Activated CD8-positive, alpha-beta memory T cell treated with anti-CD3 and anti-CD28 coated beads for 1 hour (primary cell): ENCODE data around the gene PPP2R2B.
A peak's percentile ranks its signal among the peaks of the same experiment; 100 is the strongest.
"Not testable (repeated sequence)": the region's sequence is repeated elsewhere in the genome, so short reads cannot be mapped to it uniquely, and the experiment has no call there.

ENCODE experiments used
- DNase-seq, 2 donors: peaks; one replicate each; pipeline ENCODE4 v3.0.0-alpha.2; 2020; ENCODE audit warnings: low read depth in 1 of 2; ENCODE audit errors: extremely low read depth in 1 of 2

Gene PPP2R2B

DNA sequence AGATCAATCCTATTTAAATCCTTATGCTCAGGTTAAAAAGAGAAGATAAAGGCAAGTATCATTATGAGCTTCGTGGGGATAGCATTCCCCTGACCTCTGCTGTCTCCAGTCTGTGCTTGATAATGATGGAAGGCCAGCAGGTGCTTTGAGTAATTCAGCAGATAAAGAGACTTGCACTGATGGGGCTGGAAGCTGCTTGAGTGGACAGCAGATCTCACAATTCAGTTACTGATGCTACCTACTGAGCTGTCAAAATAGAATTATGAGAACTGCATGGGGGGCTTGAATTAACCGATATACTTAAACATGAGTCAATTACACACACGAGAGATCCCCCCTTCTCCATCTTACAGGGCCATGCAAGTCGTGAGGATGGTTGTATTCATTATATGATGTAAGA is 254.9 kb downstream of the PPP2R2B start:
- no peak for DNase-seq

DNA sequence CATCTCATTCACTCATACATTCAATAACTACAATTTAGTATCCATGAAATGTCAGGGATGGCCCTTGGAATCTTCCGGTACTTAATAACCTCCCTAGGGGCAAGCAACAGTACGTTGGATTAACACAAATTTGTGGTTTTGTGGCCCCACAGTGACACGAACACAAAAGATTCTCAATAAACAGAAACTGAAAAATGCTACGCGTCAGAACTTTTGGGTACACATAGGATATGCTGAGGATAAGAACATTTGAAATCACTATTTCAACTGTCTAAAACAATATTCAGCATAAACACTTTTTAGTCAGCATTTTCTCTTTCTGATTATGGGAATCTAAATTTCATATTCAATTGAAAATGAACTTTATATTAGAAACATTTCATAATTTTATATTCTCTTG is 255.5 kb downstream of the PPP2R2B start:
- DNase-seq: no peak

- no peak for DNase-seq
Observed at GRCh38 chr5:146622391-146622790, 256.2 kb downstream of the PPP2R2B start.

DNA sequence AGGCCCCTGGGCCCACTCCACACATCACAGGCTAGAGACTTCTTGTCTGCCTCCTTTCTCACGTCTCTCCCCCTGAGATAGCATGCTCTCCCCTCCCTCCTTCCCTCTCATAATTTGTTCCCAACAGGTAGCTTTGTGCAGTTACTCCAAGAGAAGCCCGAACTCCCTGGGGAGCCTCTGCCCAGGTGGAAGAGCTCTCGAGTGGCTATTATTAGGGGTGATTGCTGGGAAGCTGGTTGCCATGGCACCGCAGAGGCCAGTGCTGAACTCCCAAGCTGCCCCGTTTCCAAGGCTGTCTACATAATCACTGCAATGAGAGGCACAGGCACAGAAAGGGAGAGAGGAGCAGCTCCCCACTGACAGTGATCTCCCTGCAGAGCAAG is 257.9 kb downstream of the PPP2R2B start:
- no peak for DNase-seq

- DNase-seq: no peak
Observed at GRCh38 chr5:146620031-146620668, 258.4 kb downstream of the PPP2R2B start.

DNA sequence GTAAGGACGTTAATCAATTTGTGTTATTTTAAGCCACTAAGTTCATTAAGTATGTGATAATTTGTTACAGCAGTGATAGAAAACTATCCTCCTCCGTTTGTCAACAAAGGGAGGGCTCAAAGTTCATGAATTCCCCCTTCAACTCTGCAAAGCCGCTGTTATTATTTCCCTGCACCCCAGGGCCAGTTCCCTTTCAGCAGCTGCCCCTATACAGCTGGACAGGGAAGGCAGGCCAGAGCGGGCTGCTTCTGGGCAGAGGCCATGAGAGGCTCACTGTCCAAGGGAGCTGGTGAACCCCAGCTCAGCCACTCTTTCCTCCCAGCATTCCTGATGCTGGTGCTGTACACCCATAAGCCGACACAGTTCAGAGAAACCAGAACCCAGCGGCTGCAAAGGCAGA is 260.1 kb downstream of the PPP2R2B start:
- no peak for DNase-seq

GRCh38 chr5:146609731-146610130 is 268.8 kb downstream of the PPP2R2B start:
- not testable (repeated sequence) for DNase-seq

DNA sequence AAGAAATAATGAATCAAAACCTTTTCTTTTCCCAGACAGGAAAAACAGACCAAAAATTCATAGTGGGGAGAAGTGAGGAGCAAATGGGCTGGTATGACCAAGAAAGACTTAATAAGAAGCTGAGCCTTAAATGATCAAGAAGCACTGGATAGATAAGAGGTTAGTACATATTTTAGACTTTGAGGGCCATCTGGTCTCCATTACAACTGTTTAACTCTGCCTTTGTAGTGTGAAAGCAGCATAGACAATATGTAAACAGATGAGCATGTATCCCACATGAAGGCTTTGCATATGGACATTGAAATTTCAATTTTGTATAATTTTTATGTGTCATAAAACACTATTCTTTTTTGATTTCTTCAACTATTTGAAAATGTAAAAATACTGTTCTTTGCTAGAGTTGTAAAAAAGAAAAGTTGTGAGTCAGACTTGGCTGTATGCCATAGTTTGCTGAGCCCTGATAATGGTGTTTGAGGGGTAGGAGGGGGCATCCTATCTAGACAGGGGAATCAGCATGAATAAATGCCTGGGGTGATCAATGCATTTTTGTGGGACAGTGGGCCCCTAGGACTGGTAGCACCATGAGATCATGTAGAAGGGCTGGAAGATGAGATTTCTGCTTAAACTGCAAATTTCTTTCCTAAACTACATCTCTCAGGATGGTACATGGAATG is 270.8 kb downstream of the PPP2R2B start:
- DNase-seq: no peak

DNA sequence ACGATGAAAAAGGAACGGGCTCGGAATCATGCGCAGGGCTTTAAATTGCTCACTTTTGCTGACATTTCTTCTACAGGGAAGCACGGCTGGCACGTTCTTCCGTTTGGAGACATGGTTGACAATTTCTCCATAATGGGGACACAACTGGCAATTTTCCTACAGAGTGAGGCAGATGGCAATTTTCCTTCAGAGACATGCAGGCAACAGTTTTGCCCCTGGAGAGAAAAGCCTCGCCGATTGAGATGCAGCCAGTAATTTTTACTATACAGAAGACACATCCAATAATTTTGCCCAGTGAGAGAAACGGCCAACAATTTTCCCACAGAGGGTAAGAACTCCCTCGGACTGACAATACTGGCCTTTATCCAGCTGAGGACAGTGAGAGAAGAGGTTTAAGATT is 271.7 kb downstream of the PPP2R2B start:
- DNase-seq: no peak

- no peak for DNase-seq
Observed at GRCh38 chr5:146600376-146600775, 278.2 kb downstream of the PPP2R2B start.

DNA sequence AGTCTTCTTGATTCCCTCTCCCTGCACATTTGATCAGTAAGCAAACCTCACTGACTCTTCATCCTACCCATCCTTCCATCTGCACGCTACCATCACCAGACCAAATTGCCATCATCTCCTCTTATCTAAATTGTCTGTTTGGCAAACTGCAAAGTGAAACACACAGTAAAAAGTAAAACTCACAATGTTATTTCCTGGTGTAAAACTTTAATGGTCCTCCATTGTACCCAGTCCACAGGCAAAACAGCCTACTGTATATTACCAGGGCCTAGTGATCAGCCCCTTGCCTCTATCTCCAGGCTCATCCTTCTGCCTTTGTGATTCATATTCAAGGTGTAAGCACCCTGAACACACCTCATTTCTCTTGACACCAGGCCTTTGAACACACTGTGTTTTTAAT is 279.3 kb downstream of the PPP2R2B start:
- no peak for DNase-seq

DNA sequence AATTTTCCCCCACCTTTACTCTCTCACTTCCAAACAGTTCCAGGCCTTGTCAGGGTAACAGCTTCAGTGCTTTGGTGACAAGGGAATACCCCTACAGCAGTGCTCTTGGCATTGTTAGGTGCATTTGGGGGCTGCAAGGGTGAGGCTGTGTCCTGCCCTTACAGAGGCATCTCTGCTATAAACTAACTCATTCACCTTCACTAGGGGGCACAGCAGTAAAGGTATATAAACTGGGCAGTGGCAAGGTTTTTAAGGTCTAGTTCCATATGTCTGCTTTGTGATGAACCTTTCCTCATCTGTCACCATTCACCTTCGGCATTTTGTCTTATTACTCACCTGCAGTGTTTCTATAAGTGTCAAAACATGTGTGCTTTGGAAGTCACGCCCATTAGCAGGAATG is 283.5 kb downstream of the PPP2R2B start:
- no peak for DNase-seq

DNA sequence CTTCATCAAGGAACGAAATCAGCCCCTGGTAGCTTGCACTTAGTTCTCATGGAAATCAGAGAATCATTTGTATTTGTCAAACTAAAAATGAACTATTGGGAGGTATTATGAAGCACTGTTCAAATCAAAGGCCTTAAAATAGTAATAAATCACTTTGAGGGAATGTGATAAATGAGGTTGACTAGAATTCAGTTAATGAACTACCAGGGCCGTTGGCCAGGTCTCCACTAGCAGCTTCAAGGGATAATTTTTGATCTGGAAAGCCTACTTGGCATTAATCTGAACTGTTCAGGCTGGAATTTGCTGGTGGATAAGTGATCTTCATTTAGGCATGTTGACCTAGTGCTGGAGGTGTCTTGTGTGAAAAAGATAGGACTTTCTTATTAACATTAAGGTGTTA is 286.2 kb downstream of the PPP2R2B start:
- DNase-seq: no peak

- DNase-seq: no peak
Observed at GRCh38 chr5:146589028-146589345, 289.6 kb downstream of the PPP2R2B start.

DNA sequence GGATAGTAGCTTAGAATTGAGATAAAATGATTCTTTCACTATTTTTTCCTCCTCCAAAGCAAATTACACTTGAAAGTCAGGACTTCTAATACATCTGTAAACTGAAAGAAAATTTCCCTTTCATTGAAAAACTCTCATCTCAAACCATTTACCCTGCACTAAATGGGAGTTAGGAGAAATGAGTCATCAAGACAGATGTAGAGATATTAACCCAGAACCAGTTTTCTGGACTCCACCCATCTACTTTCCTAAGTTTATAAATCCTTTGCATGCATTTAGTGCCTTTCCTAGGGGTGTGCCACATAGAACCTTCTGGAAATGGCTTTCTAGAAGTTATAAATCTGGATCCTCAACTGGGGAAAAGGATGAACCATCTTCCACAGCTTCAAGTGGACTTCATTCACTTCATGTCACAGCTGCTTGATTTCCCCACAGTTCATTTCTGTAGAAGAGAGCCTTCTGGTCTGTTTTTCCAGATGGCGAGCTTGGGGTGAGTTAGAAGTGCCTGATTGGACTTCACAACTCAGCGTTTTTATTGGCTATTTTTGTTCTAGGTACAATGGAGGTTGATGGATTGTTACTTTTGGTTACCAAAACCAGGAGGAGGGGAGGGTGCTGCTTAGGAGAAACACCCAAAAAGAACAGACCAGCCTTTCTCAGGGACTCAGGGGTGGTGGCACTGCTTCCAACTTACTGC is 290.1 kb downstream of the PPP2R2B start:
- no peak for DNase-seq

DNA sequence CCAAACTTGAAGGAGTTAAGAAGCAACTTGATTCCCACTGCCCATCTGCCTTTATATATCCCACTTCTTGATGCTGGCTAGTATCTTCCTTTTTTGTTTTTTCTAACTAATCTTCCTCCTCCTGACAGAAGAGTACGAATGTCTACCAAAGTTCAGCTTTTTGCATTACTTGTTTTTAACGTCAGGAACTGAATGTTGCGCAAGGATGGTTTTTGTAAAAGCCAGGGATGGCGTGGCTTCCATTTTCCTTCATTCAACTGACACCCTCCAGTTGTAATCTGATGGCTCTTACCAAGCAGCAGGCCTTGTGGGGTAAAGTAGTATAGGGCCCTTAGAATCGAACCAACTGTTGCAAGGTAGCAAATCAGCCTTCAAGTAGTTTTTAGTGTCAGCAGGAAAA is 291.8 kb downstream of the PPP2R2B start:
- no peak for DNase-seq

DNA sequence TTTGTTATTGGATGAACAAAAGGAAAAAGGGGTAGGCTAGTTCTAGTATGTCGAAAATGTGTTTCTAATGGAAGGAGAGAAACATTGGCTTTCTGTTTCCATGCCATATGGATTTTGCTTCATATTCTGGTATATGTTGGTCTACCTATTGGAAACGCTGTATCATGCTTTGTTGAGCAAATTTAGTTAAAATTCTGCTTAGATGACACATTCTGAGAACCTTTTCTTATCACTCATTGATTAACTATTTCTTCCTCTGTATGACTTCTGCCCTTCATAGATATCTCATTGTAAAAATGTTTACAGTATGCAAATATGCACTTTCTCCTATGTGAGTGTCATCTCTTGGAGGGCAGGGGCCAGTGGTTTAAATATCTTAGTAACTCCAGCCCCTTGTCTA is 293.8 kb downstream of the PPP2R2B start:
- DNase-seq: no peak

- DNase-seq: no peak
Observed at GRCh38 chr5:146582051-146582596, 296.4 kb downstream of the PPP2R2B start.

DNA sequence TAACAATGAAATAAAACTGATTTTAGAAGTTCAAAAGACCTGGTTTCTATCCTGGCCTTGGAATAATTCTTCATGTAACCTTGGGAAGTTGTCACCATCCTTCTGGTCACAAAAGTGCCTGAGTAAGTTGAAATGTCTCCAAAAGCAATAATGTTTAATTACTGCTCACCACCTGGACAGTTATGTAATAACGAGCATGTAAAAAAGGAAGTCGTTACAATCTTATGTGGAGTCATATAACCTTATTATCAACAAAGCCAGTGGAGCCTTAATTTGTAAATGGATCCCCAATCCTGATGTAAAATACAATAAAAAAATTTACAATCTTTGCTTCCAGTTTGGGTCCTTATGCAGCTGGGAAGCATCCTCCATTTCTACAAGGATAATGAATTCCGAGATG is 298.3 kb downstream of the PPP2R2B start:
- DNase-seq: no peak

DNA sequence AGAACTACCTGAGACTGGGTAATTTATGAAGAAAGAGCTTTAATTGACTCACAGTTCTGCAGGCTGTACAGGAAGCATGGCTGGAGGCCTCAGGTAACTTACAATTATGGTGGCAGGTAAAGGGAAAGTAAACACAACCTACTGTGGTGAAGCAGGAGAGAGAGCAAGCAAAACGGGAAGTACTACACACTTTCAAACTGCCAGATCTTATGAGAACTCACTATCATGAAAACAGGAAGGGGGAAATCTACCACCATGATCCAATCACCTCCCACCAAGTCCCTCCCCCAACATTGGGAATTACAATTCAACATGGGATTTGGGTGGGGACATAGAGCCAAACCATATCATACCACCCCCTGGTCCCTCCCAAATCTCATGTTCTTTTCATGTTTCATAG is 303.8 kb downstream of the PPP2R2B start:
- DNase-seq: no peak

DNA sequence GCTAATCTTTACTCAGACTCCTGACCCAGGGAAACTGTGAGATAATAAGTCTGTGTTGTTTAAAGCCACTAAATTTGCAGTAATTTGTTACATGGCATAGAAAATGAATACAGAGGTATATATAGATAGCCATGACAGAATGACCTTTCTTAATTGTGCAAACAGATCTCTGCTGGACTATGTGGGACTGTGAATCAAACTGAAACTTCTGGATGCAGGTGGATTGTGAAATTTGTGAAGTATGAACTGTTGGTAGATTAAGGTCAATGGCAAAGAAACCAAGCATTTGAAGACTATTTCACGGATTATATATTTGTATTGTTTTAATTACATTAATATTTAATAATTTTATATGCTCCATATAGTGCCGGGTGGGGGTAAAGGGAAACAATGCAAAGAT is 310.4 kb downstream of the PPP2R2B start:
- DNase-seq: no peak

GRCh38 chr5:146565764-146566367 is 312.7 kb downstream of the PPP2R2B start:
- peak in 1 of 2 donors; percentile 3 for DNase-seq
